Loucy (cell line): ENCODE measurements around the gene C2orf68.
A peak's percentile ranks its signal among the peaks of the same experiment; 100 is the strongest.
"Not testable (repeated sequence)": the region's sequence is repeated elsewhere in the genome, so short reads cannot be mapped to it uniquely, and the experiment has no call there.

Experiments used
- H2AFZ ChIP-seq: fragments of 200-600 bp; sonication (generic); 2 replicates; pipeline ENCODE4 v1.6.0; 2016; ENCODE audit warnings: antibody characterized with exemption, mild to moderate bottlenecking, low read length, moderate library complexity
- H3F3A ChIP-seq: fragments of 200-600 bp; 2 replicates; pipeline ENCODE4 v1.6.0; 2016; ENCODE audit warnings: antibody characterized with exemption, low read depth, mild to moderate bottlenecking
- H3K27me3 ChIP-seq: fragments of 200-600 bp; sonication (generic); 2 replicates; pipeline ENCODE4 v1.6.1; 2014; ENCODE audit warnings: low read length, mild to moderate bottlenecking; ENCODE audit not compliant: insufficient read depth, poor library complexity, severe bottlenecking
- H3K36me3 ChIP-seq: fragments of 200-600 bp; sonication (generic); 2 replicates; pipeline ENCODE4 v1.6.1; 2016; ENCODE audit warnings: low read length; ENCODE audit not compliant: insufficient read depth
- H3K4me1 ChIP-seq: fragments of 200-600 bp; sonication (generic); 2 replicates; pipeline ENCODE4 v1.5.1; 2014; ENCODE audit warnings: low read length, mild to moderate bottlenecking; ENCODE audit not compliant: insufficient read depth, poor library complexity, severe bottlenecking
- H3K4me2 ChIP-seq: fragments of 200-600 bp; sonication (generic); 2 replicates; pipeline ENCODE4 v1.6.0; 2014; ENCODE audit warnings: antibody characterized with exemption, low read length, low read depth, mild to moderate bottlenecking; ENCODE audit not compliant: poor library complexity, severe bottlenecking
- H3K4me3 ChIP-seq: fragments of 200-600 bp; sonication (generic); 2 replicates; pipeline ENCODE4 v1.5.1; 2014; ENCODE audit warnings: low read length, mild to moderate bottlenecking, mixed read lengths; ENCODE audit not compliant: poor library complexity, severe bottlenecking
- H3K79me2 ChIP-seq: fragments of 200-600 bp; sonication (generic); 2 replicates; pipeline ENCODE4 v1.6.1; 2014; ENCODE audit warnings: low read length; ENCODE audit not compliant: insufficient read depth
- H3K9ac ChIP-seq: fragments of 200-600 bp; sonication (generic); 2 replicates; pipeline ENCODE4 v1.6.0; 2014; ENCODE audit warnings: mild to moderate bottlenecking, low read depth, low read length, moderate library complexity; ENCODE audit not compliant: poor library complexity, severe bottlenecking
- H3K9me2 ChIP-seq: fragments of 200-600 bp; sonication (generic); replicated peaks from 2 replicates; pipeline ENCODE4 v1.6.1; 2016; ENCODE audit warnings: low read depth, low read length, mixed read lengths
- H3K9me3 ChIP-seq: fragments of 200-600 bp; sonication (generic); 2 replicates; pipeline ENCODE4 v1.6.1; 2014; ENCODE audit warnings: mild to moderate bottlenecking, antibody characterized with exemption, low read length, low read depth; ENCODE audit not compliant: insufficient read depth
- H4K20me1 ChIP-seq: fragments of 200-600 bp; sonication (generic); 2 replicates; pipeline ENCODE4 v1.6.0; 2014; ENCODE audit warnings: antibody characterized with exemption, low read length, mild to moderate bottlenecking; ENCODE audit not compliant: insufficient read depth, poor library complexity, severe bottlenecking
- EZH2phosphoT487 ChIP-seq: fragments of 200-600 bp; IDR thresholded peaks from 2 replicates; pipeline ENCODE4 v1.6.1; 2018; ENCODE audit warnings: antibody characterized with exemption, mild to moderate bottlenecking, moderate library complexity, borderline replicate concordance
- TF ChIP-seq, protein P1 (sequence below): fragments of 200-600 bp; sonication (generic); conservative IDR thresholded peaks from 2 replicates; pipeline ENCODE4 v1.5.1; 2014; ENCODE audit warnings: mild to moderate bottlenecking, antibody characterized with exemption, low read length

The C2orf68 gene

DNA sequence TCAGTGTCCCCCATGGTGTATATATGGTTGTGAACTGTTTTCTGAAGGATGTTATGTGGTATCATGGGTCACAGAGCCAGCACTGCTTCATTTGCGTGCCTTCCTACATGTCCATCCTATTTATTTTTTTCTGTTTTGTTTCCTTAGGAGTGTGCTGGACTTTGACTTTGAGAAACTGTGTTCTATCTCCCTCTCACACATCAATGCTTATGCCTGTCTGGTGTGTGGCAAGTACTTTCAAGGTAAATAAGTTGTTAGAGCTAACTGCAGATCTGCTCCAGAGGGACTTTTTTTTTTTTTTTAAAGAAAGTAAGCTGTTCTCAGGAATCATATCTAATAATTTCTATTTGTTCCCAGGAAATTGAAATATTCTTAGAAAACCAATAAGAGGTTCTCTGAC, 9.5 kb upstream of the C2orf68 start:
- no peak for TF ChIP-seq EZH2phosphoT487
- TF ChIP-seq, protein P1, sequence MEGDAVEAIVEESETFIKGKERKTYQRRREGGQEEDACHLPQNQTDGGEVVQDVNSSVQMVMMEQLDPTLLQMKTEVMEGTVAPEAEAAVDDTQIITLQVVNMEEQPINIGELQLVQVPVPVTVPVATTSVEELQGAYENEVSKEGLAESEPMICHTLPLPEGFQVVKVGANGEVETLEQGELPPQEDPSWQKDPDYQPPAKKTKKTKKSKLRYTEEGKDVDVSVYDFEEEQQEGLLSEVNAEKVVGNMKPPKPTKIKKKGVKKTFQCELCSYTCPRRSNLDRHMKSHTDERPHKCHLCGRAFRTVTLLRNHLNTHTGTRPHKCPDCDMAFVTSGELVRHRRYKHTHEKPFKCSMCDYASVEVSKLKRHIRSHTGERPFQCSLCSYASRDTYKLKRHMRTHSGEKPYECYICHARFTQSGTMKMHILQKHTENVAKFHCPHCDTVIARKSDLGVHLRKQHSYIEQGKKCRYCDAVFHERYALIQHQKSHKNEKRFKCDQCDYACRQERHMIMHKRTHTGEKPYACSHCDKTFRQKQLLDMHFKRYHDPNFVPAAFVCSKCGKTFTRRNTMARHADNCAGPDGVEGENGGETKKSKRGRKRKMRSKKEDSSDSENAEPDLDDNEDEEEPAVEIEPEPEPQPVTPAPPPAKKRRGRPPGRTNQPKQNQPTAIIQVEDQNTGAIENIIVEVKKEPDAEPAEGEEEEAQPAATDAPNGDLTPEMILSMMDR, result no peak
- Histone ChIP-seq H3K4me3 (no peak overlapping the region), H4K20me1 (peaks cover 41% of the 10 kb centered on the region), H3K4me2 (no peak overlapping the region), H3K36me3 (peaks cover 67% of the 10 kb centered on the region), H3K4me1 (peaks cover 21% of the 10 kb centered on the region), H2AFZ (no peak overlapping the region), H3K27me3 (no peaks in the 10 kb centered on the region), H3F3A (no peaks in the 10 kb centered on the region), H3K79me2 (peaks cover 67% of the 10 kb centered on the region), H3K9me2 (no peaks in the 10 kb centered on the region), H3K9me3 (no peaks in the 10 kb centered on the region), H3K9ac (no peak overlapping the region)

GRCh38 chr2:85619617-85620016, 7.8 kb upstream of the C2orf68 start:
- Histone ChIP-seq H3K9me2 (no peaks in the 10 kb centered on the region), H3F3A (no peaks in the 10 kb centered on the region; the same call in 1 of the 2 replicates), H3K36me3 (peaks cover 51% of the 10 kb centered on the region), H3K9me3 (no peaks in the 10 kb centered on the region), H2AFZ (no peak overlapping the region), H4K20me1 (peaks cover 45% of the 10 kb centered on the region), H3K9ac (peak overlapping the region; percentile 36), H3K4me3 (peak overlapping the region; percentile 55), H3K4me1 (peaks cover 21% of the 10 kb centered on the region), H3K79me2 (peaks cover 74% of the 10 kb centered on the region), H3K4me2 (peak overlapping the region; percentile 96), H3K27me3 (no peaks in the 10 kb centered on the region)
- TF ChIP-seq, protein P1, result no peak
- no peak for TF ChIP-seq EZH2phosphoT487

DNA sequence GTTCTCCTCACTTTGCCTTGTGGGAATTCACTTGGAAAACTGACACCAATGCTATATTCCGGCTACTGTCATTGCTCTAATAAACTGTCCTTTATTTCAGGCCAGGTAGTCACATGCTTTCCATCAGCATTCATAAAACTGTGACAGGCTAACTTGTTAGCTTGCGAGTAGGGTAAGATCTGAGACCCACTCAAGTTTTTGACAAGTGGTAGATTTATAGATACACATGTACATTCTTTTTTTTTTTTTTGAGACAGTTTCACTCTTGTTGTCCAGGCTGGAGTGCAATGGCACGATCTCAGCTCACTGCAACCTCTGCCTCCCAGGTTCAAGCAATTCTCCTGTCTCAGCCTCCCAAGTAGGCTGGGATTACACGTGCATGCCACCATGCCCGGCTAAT, 5.9 kb upstream of the C2orf68 start:
- peaks cover 21% of the 10 kb centered on the region for H3K4me1 ChIP-seq
- H2AFZ ChIP-seq, H3K9me3 ChIP-seq, H3F3A ChIP-seq, H3K9me2 ChIP-seq, H3K27me3 ChIP-seq: not testable (repeated sequence)
- H3K4me2 ChIP-seq, result peak overlapping the region; percentile 96
- peaks cover 33% of the 10 kb centered on the region for H3K36me3 ChIP-seq
- peak overlapping the region; percentile 95 for H3K4me3 ChIP-seq
- H3K79me2 ChIP-seq, result peaks cover 61% of the 10 kb centered on the region
- H4K20me1 ChIP-seq, result peaks cover 45% of the 10 kb centered on the region
- peak overlapping the region; percentile 94 for H3K9ac ChIP-seq

GRCh38 chr2:85615413-85615728, 3.5 kb upstream of the C2orf68 start:
- no peaks in the 10 kb centered on the region; the same call in 1 of the 2 replicates for H3F3A ChIP-seq
- peaks cover 26% of the 10 kb centered on the region for H3K4me1 ChIP-seq
- H4K20me1 ChIP-seq, result peaks cover 43% of the 10 kb centered on the region
- H2AFZ ChIP-seq, result no peak overlapping the region
- no peaks in the 10 kb centered on the region for H3K9me2 ChIP-seq
- no peak overlapping the region for H3K4me3 ChIP-seq
- peak overlapping the region; percentile 38 for H3K4me2 ChIP-seq
- H3K9me3 ChIP-seq, result no peaks in the 10 kb centered on the region
- no peak for TF ChIP-seq EZH2phosphoT487
- TF ChIP-seq, protein P1, result no peak
- H3K27me3 ChIP-seq, result no peaks in the 10 kb centered on the region
- H3K36me3 ChIP-seq, result peaks cover 13% of the 10 kb centered on the region; the same call in 1 of the 2 replicates
- no peak overlapping the region for H3K9ac ChIP-seq
- H3K79me2 ChIP-seq, result peaks cover 66% of the 10 kb centered on the region

DNA sequence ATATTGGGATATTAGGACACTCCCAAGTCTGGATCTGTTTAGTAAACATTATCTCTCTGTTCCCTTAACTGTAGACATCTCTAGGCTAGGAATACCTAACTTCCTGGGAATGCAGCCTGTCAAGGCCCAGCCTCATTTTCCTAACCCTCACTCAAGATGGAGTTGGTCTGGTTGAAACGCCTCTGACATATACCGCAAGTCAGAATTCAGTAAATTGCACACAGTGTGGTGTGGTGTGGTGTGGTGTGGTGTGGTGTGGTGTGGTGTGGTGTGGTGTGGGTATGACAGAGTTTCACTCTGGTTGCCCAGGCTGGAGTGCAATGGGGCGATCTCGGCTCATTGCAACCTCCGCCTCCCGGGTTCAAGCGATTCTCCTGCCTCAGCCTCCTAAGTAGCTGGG, 2.9 kb upstream of the C2orf68 start:
- H3K36me3 ChIP-seq, H3K9ac ChIP-seq, H3K27me3 ChIP-seq, H3K9me3 ChIP-seq, H3K4me2 ChIP-seq, H3F3A ChIP-seq, H2AFZ ChIP-seq, H3K4me3 ChIP-seq, H3K9me2 ChIP-seq: not testable (repeated sequence)
- H4K20me1 ChIP-seq, result peaks cover 42% of the 10 kb centered on the region
- peaks cover 29% of the 10 kb centered on the region for H3K4me1 ChIP-seq
- peaks cover 64% of the 10 kb centered on the region for H3K79me2 ChIP-seq
